ENCODE data around the gene AKT1.

Gene AKT1

DNA sequence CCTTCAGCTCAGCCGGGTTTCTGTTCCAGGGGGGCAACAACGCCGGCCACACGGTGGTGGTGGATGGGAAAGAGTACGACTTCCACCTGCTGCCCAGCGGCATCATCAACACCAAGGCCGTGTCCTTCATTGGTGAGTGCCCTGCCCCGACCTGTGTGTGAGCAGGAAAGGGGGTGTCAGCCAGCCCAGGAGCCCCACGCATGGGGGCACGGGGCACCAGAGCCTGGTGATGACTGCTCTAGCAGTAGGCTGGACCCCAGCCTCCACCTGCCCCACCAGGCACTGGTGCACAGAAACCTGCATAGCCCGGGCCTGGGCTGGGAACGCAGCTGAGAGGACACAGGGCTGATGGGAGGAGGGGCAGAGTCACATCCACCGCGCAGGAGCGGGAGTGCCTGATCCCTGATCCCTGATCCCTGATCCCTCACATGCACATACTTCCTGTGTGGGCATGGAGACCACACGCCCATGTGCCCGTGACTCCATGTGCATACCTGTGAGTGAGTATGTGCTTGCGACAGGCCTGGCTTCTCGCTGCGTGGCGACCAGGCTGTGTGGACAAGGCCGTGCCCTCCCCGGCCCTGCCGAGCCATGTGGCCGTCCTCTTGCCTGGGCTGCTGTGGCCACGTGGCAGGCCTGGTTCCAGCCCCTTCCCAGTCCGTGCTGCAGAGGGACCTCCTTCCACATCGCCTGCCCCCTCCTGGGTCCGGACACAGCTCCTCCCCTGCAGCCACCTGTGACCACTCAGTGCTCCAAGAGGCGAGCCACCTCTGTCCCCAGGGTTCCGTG, 60.4 kb downstream of the AKT1 start:
- Histone ChIP-seq H3K9ac (no peak overlapping the region), H3K4me1 (peaks cover 9% of the 10 kb centered on the region)

DNA sequence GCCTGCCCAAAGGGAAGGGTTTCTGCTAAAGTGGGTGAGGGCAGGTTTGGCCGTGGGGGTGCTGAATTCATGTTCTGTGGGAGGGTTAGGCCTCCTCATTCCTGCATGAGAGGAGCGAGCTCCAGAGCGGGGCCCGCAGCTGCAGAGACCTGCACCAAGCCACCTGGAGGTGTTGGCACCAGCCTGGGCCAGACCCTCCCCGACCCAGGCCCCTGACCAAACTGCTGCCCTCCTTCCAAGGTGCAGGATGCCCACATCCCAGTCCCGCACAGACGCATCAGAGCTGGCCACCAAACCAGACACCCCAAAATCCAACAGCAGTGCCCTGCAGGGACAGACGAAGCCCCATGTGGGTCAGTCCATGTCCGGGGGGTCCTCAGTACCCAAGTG, 61.0 kb downstream of the AKT1 start:
- Histone ChIP-seq H3K4me2 (ENCODE audit: low read length) (no peak overlapping the region), H3K27ac (no peak overlapping the region), H3K27me3 (ENCODE audit: control insufficient read depth, insufficient read depth, low read length) (no peaks in the 10 kb centered on the region), H3K4me1 (peaks cover 9% of the 10 kb centered on the region), H3K4me3 (ENCODE audit: low read depth, low read length) (no peak overlapping the region), H3K9ac (no peak overlapping the region), H3K9me3 (ENCODE audit: control insufficient read depth, low read length) (no peaks in the 10 kb centered on the region), H3K36me3 (ENCODE audit: control insufficient read depth, insufficient read depth, low read length) (no peaks in the 10 kb centered on the region), H3K79me2 (no peaks in the 10 kb centered on the region), H2AFZ (no peak overlapping the region)
- TF ChIP-seq, protein P1, sequence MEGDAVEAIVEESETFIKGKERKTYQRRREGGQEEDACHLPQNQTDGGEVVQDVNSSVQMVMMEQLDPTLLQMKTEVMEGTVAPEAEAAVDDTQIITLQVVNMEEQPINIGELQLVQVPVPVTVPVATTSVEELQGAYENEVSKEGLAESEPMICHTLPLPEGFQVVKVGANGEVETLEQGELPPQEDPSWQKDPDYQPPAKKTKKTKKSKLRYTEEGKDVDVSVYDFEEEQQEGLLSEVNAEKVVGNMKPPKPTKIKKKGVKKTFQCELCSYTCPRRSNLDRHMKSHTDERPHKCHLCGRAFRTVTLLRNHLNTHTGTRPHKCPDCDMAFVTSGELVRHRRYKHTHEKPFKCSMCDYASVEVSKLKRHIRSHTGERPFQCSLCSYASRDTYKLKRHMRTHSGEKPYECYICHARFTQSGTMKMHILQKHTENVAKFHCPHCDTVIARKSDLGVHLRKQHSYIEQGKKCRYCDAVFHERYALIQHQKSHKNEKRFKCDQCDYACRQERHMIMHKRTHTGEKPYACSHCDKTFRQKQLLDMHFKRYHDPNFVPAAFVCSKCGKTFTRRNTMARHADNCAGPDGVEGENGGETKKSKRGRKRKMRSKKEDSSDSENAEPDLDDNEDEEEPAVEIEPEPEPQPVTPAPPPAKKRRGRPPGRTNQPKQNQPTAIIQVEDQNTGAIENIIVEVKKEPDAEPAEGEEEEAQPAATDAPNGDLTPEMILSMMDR (IDR thresholded peaks at IDR 0.05), result no peak

More for the DNA sequence above, 60.4 kb downstream of the AKT1 start:
- TF ChIP-seq, protein P1 (IDR thresholded peaks at IDR 0.05), result no peak
- Histone ChIP-seq H2AFZ (no peak overlapping the region), H3K27ac (peak overlapping the region; percentile 74), H3K4me3 (ENCODE audit: low read depth, low read length) (no peak overlapping the region), H3K4me2 (ENCODE audit: low read length) (no peak overlapping the region), H3K27me3 (ENCODE audit: control insufficient read depth, insufficient read depth, low read length) (no peaks in the 10 kb centered on the region), H3K36me3 (ENCODE audit: control insufficient read depth, insufficient read depth, low read length) (no peaks in the 10 kb centered on the region), H3K79me2 (no peaks in the 10 kb centered on the region), H3K9me3 (ENCODE audit: control insufficient read depth, low read length) (no peaks in the 10 kb centered on the region)

DNA sequence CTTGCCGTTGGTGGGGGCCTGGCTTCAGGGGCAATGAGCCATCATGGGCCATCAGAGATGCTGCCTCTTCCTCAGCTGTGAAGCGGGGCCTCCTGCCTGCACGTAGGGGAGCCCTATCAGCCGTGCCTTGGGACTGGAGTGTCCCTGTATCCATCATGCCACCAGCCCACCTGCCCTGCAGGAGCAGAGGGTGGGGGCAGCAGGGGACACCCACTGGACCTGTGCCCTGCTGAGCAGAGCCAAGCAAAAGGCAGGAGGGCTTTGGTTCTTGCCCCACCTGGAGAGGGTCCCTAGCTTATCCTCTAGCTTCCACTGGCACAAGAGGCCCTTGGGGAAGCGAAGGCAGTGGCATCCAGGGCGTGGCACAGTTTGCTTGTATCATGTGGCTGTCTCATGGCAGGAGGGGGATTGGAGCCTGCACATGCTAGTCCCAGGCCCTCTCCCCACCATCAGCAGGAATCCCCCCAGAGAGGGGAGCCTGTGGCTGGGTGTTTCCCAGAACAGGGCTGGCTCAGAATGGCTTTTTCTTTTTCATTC, 61.4 kb downstream of the AKT1 start:
- Histone ChIP-seq H2AFZ (no peak overlapping the region), H3K4me1 (peaks cover 9% of the 10 kb centered on the region), H3K4me2 (ENCODE audit: low read length) (no peak overlapping the region), H3K9me3 (ENCODE audit: control insufficient read depth, low read length) (no peaks in the 10 kb centered on the region), H3K4me3 (ENCODE audit: low read depth, low read length) (no peak overlapping the region), H3K79me2 (no peaks in the 10 kb centered on the region), H3K36me3 (ENCODE audit: control insufficient read depth, insufficient read depth, low read length) (no peaks in the 10 kb centered on the region), H3K27ac (no peak overlapping the region), H3K9ac (no peak overlapping the region), H3K27me3 (ENCODE audit: control insufficient read depth, insufficient read depth, low read length) (no peaks in the 10 kb centered on the region)
- TF ChIP-seq, protein P1 (IDR thresholded peaks at IDR 0.05), result no peak

DNA sequence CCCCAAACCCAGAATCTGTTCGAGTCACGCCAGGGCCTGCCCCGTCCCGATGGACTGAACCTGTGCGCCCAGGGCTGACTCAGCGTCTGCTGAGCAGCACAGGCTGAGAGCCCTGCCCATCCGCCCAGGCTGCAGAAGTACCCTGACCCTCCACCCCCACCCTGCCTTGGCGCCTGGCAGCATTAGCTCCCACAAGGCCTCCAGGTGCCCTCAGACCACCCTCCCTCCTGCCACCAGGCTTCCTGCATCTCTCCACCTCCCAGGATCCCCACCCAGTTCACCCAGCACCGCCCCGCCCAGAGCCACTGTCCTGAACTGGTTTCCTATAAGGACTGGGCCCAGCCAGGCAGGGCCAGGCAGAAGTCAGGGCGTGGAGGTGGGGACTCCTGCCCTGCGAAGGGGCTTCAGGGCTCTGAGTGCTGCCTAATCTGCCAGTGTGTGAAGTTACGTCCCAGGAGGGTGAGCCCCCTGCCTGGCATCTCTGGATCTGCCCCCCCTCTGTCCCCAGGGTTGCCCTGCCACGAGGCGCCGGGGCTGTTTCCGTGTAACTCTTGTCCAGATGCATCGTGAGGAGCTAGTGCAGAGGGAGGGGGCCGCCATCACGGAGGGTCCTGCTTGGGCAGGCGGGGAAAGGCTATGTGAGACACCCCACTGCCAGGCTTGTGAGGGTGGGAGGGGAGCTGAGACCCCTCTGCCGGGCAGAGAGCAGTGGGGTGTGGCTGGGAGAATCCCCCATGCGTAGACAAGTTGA, 62.4 kb downstream of the AKT1 start:
- H3K36me3 ChIP-seq (ENCODE audit: control insufficient read depth, insufficient read depth, low read length), result no peaks in the 10 kb centered on the region
- H3K27me3 ChIP-seq (ENCODE audit: control insufficient read depth, insufficient read depth, low read length), result no peaks in the 10 kb centered on the region
- no peak overlapping the region for H3K27ac ChIP-seq
- no peak overlapping the region for H3K4me2 ChIP-seq (ENCODE audit: low read length)
- H3K79me2 ChIP-seq, result no peaks in the 10 kb centered on the region
- no peak overlapping the region for H3K9ac ChIP-seq
- H3K4me3 ChIP-seq (ENCODE audit: low read depth, low read length), result no peak overlapping the region
- no peaks in the 10 kb centered on the region for H3K9me3 ChIP-seq (ENCODE audit: control insufficient read depth, low read length)
- H2AFZ ChIP-seq, result no peak overlapping the region
- peaks cover 9% of the 10 kb centered on the region for H3K4me1 ChIP-seq
- TF ChIP-seq, protein P1 (IDR thresholded peaks at IDR 0.05), result no peak
